ENCODE measurements around the gene BCAP29. TPM values are rescaled to one million over a fixed set of nuclear protein-coding genes. Genes with fewer than 3 reads are reported as not detected.
A peak's percentile ranks its signal among the peaks of the same experiment; 100 is the strongest.
"Not testable (repeated sequence)": the region's sequence is repeated elsewhere in the genome, so short reads cannot be mapped to it uniquely, and the experiment has no call there.

Gene BCAP29, protein sequence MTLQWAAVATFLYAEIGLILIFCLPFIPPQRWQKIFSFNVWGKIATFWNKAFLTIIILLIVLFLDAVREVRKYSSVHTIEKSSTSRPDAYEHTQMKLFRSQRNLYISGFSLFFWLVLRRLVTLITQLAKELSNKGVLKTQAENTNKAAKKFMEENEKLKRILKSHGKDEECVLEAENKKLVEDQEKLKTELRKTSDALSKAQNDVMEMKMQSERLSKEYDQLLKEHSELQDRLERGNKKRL
- 41.0 TPM for polyA plus RNA-seq (2013, experiment 1 of 4)
- polyA plus RNA-seq (2013, experiment 2 of 4), result 41.3 TPM
- 34.5 TPM for polyA plus RNA-seq (2013, experiment 3 of 4)
- 46.9 TPM for polyA plus RNA-seq (2013, experiment 4 of 4)

GRCh38 chr7:107579885-107580715, at the start of gene BCAP29:
Gene BCAP29 (plus strand): TSS chr7:107580246. CDS start chr7:107580773, 527 bp downstream.
- no peaks in the 10 kb centered on the region for H3K4me1 ChIP-seq (ENCODE audit: control insufficient read depth, insufficient read depth, low read length)
- H3K27me3 ChIP-seq (ENCODE audit: control insufficient read depth, insufficient read depth, low read length, poor library complexity, severe bottlenecking), result no peaks in the 10 kb centered on the region
- no peaks in the 10 kb centered on the region for H3K9me3 ChIP-seq (ENCODE audit: control insufficient read depth, low read length)
- 0% methylated on average over 89 of the region's 89 CpGs for WGBS, 2 experiments
- peak within 1 kb of the TSS; percentile 69 for H3K4me3 ChIP-seq (ENCODE audit: insufficient read depth, low read depth, low read length)
- H3K36me3 ChIP-seq (ENCODE audit: control insufficient read depth, insufficient read depth, low read length), result peaks cover under 1% of the 10 kb centered on the region
- peak within 1 kb of the TSS; percentile 77 for H3K27ac ChIP-seq (ENCODE audit: insufficient read depth, low read depth, low read length, poor library complexity, severe bottlenecking)

- no peaks in the 10 kb centered on the region for H3K27me3 ChIP-seq (ENCODE audit: control insufficient read depth, insufficient read depth, low read length, poor library complexity, severe bottlenecking)
- no peaks in the 10 kb centered on the region for H3K36me3 ChIP-seq (ENCODE audit: control insufficient read depth, insufficient read depth, low read length)
- no peaks in the 10 kb centered on the region for H3K9me3 ChIP-seq (ENCODE audit: control insufficient read depth, low read length)
- no peaks in the 10 kb centered on the region for H3K4me1 ChIP-seq (ENCODE audit: control insufficient read depth, insufficient read depth, low read length)
- no peak overlapping the region for H3K27ac ChIP-seq (ENCODE audit: insufficient read depth, low read depth, low read length, poor library complexity, severe bottlenecking)
- H3K4me3 ChIP-seq (ENCODE audit: insufficient read depth, low read depth, low read length), result no peak overlapping the region
Measured at GRCh38 chr7:107530751-107531150, 49.3 kb upstream of the BCAP29 start.

DNA sequence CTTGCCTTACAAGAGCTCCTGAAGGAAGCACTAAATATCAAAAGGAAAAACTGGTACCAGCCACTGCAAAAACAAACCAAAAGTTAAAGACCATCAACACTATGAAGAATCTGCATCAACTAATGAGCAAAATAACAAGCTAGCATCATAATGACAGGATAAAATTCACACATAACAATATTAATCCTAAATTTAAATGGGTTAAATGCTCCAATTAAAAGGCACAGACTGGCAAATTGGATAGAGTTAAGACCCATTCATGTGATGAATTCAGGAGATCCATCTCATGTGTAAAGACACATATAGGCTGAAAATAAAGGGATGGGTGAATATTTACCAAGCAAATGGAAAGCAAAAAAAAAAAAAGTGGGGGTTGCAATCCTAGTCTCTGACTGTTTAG, 45.9 kb upstream of the BCAP29 start:
- H3K27me3 ChIP-seq (ENCODE audit: control insufficient read depth, insufficient read depth, low read length, poor library complexity, severe bottlenecking), result no peaks in the 10 kb centered on the region

DNA sequence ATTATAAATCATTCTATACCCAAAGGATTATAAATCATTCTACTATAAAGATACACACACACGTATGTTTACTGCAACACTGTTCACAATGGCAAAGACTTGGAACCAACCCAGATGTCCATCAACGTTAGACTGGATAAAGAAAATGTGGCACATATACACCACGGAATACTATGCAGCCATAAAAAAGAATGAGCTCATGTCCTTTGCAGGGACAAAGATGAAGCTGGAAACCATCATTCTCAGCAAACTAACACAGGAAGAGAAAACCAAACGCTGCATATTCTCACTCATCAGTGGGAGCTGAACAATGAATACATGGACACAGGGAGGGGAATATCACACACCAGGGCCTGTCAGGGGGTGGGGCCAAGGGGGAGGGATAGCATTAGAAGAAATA, 42.8 kb upstream of the BCAP29 start:
- H3K36me3 ChIP-seq (ENCODE audit: control insufficient read depth, insufficient read depth, low read length); H3K4me1 ChIP-seq (ENCODE audit: control insufficient read depth, insufficient read depth, low read length); H3K9me3 ChIP-seq (ENCODE audit: control insufficient read depth, low read length); H3K4me3 ChIP-seq (ENCODE audit: insufficient read depth, low read depth, low read length); H3K27ac ChIP-seq (ENCODE audit: insufficient read depth, low read depth, low read length, poor library complexity, severe bottlenecking); H3K27me3 ChIP-seq (ENCODE audit: control insufficient read depth, insufficient read depth, low read length, poor library complexity, severe bottlenecking): not testable (repeated sequence)
- WGBS, 2 experiments, result 93 to 96% methylated on average over 4 of the region's 4 CpGs

More for the DNA sequence above, 45.9 kb upstream of the BCAP29 start:
- H3K4me1 ChIP-seq (ENCODE audit: control insufficient read depth, insufficient read depth, low read length), result no peaks in the 10 kb centered on the region
- no peaks in the 10 kb centered on the region for H3K9me3 ChIP-seq (ENCODE audit: control insufficient read depth, low read length)
- H3K27ac ChIP-seq (ENCODE audit: insufficient read depth, low read depth, low read length, poor library complexity, severe bottlenecking), result no peak overlapping the region
- no peak overlapping the region for H3K4me3 ChIP-seq (ENCODE audit: insufficient read depth, low read depth, low read length)
- H3K36me3 ChIP-seq (ENCODE audit: control insufficient read depth, insufficient read depth, low read length), result no peaks in the 10 kb centered on the region

GRCh38 chr7:107538001-107538400, 42.0 kb upstream of the BCAP29 start:
- no peaks in the 10 kb centered on the region for H3K27me3 ChIP-seq (ENCODE audit: control insufficient read depth, insufficient read depth, low read length, poor library complexity, severe bottlenecking)
- H3K4me1 ChIP-seq (ENCODE audit: control insufficient read depth, insufficient read depth, low read length), result no peaks in the 10 kb centered on the region
- no peaks in the 10 kb centered on the region for H3K9me3 ChIP-seq (ENCODE audit: control insufficient read depth, low read length)
- WGBS, 2 experiments, result 79 to 92% methylated on average over 2 of the region's 2 CpGs
- H3K27ac ChIP-seq (ENCODE audit: insufficient read depth, low read depth, low read length, poor library complexity, severe bottlenecking), result no peak overlapping the region
- H3K4me3 ChIP-seq (ENCODE audit: insufficient read depth, low read depth, low read length), result no peak overlapping the region
- H3K36me3 ChIP-seq (ENCODE audit: control insufficient read depth, insufficient read depth, low read length), result no peaks in the 10 kb centered on the region

DNA sequence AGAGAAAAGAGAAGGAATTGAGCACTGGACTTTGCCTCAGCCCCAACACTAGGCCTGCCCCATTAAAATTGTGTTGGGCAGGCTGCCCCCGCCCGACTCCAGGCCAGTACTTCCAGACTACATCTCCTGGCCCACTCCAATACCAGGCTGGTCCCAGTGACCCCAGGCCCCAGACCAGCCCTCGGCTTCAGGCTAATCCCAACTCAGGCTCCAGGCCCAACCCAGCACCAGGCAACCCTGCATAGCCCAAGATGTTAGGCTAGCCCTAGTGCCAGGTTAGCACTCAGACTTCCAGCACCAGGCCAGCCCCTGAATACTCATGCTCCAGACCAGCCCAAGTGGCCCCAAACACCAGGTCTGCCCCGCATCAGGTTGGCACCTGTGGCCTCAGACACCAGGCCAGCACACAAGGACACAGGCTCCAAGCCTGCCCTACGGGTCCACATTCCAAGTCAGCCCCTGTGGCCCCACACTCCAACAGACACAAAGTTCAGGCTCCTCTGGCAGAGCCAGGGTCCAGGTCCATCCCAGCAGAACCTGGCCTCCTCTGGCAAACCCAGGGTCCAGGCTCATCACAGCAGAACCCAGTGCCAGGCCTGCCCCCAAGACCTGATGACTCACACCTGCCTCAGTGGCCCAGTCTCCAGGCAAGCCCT, 36.6 kb upstream of the BCAP29 start:
- Histone ChIP-seq H3K9me3 (ENCODE audit: control insufficient read depth, low read length) (no peaks in the 10 kb centered on the region), H3K36me3 (ENCODE audit: control insufficient read depth, insufficient read depth, low read length) (peaks cover 17% of the 10 kb centered on the region), H3K4me1 (ENCODE audit: control insufficient read depth, insufficient read depth, low read length) (no peaks in the 10 kb centered on the region), H3K27me3 (ENCODE audit: control insufficient read depth, insufficient read depth, low read length, poor library complexity, severe bottlenecking) (no peaks in the 10 kb centered on the region), H3K4me3 (ENCODE audit: insufficient read depth, low read depth, low read length) (no peak overlapping the region), H3K27ac (ENCODE audit: insufficient read depth, low read depth, low read length, poor library complexity, severe bottlenecking) (no peak overlapping the region)
- 83 to 91% methylated on average over 5 of the region's 5 CpGs for WGBS, 2 experiments

GRCh38 chr7:107544848-107545591, 35.0 kb upstream of the BCAP29 start:
- no peaks in the 10 kb centered on the region for H3K27me3 ChIP-seq (ENCODE audit: control insufficient read depth, insufficient read depth, low read length, poor library complexity, severe bottlenecking)
- no peaks in the 10 kb centered on the region for H3K4me1 ChIP-seq (ENCODE audit: control insufficient read depth, insufficient read depth, low read length)
- WGBS, 2 experiments, result 89 to 97% methylated on average over 3 to 4 of the region's 4 CpGs
- no peaks in the 10 kb centered on the region for H3K9me3 ChIP-seq (ENCODE audit: control insufficient read depth, low read length)
- H3K36me3 ChIP-seq (ENCODE audit: control insufficient read depth, insufficient read depth, low read length), result peaks cover 17% of the 10 kb centered on the region
- no peak overlapping the region for H3K4me3 ChIP-seq (ENCODE audit: insufficient read depth, low read depth, low read length)
- H3K27ac ChIP-seq (ENCODE audit: insufficient read depth, low read depth, low read length, poor library complexity, severe bottlenecking), result no peak overlapping the region

- H3K27me3 ChIP-seq (ENCODE audit: control insufficient read depth, insufficient read depth, low read length, poor library complexity, severe bottlenecking), result no peaks in the 10 kb centered on the region
- H3K9me3 ChIP-seq (ENCODE audit: control insufficient read depth, low read length), result no peaks in the 10 kb centered on the region
- 85 to 95% methylated on average over 1 of the region's 1 CpG for WGBS, 2 experiments
- no peak overlapping the region for H3K27ac ChIP-seq (ENCODE audit: insufficient read depth, low read depth, low read length, poor library complexity, severe bottlenecking)
- no peaks in the 10 kb centered on the region for H3K36me3 ChIP-seq (ENCODE audit: control insufficient read depth, insufficient read depth, low read length)
- no peak overlapping the region for H3K4me3 ChIP-seq (ENCODE audit: insufficient read depth, low read depth, low read length)
- no peaks in the 10 kb centered on the region for H3K4me1 ChIP-seq (ENCODE audit: control insufficient read depth, insufficient read depth, low read length)
Measured at GRCh38 chr7:107551936-107552335, 28.1 kb upstream of the BCAP29 start.

DNA sequence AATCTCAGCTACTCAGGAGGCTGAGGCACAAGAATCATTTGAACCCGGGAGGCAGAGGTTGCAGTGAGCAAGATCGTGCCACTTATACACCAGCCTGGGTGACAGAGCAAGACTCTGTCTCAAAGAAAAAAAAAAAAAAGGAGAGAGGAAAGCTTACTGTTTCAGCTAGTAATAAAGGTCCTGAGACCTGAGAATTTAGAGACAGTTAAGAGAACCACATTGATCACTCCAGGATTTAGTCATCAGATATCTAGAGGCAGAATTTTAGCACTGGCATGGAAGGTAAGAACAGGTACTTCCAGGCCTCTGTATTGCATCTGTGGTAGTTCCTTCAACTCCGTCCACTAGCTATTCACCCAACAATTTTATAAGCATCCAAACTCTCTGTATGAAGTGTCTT, 24.2 kb upstream of the BCAP29 start:
- H3K4me1 ChIP-seq (ENCODE audit: control insufficient read depth, insufficient read depth, low read length), result no peaks in the 10 kb centered on the region
- WGBS, 2 experiments, result 91 to 92% methylated on average over 2 to 3 of the region's 3 CpGs
- no peaks in the 10 kb centered on the region for H3K36me3 ChIP-seq (ENCODE audit: control insufficient read depth, insufficient read depth, low read length)
- H3K27me3 ChIP-seq (ENCODE audit: control insufficient read depth, insufficient read depth, low read length, poor library complexity, severe bottlenecking), result no peaks in the 10 kb centered on the region
- no peak overlapping the region for H3K27ac ChIP-seq (ENCODE audit: insufficient read depth, low read depth, low read length, poor library complexity, severe bottlenecking)
- H3K4me3 ChIP-seq (ENCODE audit: insufficient read depth, low read depth, low read length), result no peak overlapping the region
- no peaks in the 10 kb centered on the region for H3K9me3 ChIP-seq (ENCODE audit: control insufficient read depth, low read length)
